Measurements from ENCODE around the gene HNRNPF.
"Not testable (repeated sequence)": the region's sequence is repeated elsewhere in the genome, so short reads cannot be mapped to it uniquely, and the experiment has no call there.

Gene HNRNPF, protein sequence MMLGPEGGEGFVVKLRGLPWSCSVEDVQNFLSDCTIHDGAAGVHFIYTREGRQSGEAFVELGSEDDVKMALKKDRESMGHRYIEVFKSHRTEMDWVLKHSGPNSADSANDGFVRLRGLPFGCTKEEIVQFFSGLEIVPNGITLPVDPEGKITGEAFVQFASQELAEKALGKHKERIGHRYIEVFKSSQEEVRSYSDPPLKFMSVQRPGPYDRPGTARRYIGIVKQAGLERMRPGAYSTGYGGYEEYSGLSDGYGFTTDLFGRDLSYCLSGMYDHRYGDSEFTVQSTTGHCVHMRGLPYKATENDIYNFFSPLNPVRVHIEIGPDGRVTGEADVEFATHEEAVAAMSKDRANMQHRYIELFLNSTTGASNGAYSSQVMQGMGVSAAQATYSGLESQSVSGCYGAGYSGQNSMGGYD

DNA sequence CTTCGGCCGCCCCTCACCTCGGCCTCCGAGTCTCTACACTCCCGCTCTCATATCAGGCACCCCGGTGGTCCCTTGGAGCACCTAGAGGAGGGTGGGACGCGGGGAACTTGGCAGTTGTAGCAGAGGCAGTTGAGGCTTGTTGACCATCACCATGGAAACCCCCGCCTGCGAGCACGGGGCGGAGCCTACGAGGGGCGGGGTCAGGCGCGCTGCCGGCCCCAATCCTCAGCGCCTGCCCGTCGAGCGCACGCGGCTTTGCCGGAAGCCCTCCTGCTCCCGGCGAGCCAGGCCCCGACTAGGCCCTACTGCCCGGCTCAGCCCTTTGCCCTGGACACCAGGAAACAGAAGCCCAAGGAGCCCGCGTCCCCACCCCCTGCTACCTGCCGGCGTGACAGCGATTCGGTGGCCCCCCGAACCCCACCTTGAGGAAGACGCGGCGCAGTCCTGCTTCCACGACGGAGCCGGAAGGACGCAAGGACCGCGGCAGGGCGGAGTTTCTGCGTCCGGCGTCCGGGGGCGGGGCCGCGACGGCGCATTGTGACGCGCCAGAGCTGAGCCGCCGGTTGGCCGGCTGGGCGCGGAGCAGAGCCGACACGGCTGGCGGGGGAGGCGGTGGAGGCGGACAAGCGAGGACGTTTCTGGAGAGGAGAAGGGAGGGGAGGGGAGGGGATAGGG, at the start of gene HNRNPF:
TSS of gene HNRNPF (minus strand) at position 477 of the 675 bp plus-strand sequence. CDS start 21,302 bp downstream, outside the sequence.
- peak; percentile 95 for DNase-seq

DNA sequence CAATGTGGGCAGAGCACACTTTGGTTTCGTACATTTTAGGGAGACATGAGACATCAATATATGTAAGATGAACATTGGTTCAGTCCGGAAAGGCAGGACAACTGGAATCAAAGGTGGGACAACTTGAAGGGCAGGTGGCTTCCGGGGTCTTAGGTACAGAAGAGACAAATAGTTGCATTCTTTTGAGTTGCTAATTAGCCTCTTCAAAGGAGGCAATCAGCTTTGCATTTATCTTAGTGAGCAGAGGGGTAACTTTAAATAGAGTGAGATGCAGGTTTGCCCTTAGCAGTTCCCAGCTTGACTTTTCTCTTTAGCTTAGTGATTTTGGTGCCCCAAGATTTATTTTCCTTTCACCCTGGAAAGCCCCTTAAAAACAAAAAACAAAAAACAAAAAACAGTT, 49.2 kb upstream of the HNRNPF start:
- DNase-seq = no peak

DNA sequence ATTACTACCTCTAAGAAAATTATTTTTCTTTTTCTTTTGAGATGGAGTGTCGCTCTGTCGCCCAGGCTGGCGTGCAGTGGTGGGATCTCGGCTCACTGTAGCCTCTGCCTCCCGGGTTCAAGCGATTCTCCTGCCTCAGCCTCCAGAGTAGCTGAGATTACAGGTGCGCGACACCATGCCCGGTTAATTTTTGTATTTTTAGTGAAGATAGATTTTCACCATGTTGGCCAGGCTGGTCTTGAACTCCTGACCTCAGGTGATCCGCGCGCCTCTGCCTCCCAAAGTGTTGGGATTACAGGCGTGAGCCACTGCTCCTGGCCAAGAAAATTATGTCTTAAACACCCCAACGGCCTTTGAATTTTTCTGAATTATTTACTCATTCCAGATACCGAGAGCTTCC, 47.6 kb upstream of the HNRNPF start:
- DNase-seq = not testable (repeated sequence)

DNA sequence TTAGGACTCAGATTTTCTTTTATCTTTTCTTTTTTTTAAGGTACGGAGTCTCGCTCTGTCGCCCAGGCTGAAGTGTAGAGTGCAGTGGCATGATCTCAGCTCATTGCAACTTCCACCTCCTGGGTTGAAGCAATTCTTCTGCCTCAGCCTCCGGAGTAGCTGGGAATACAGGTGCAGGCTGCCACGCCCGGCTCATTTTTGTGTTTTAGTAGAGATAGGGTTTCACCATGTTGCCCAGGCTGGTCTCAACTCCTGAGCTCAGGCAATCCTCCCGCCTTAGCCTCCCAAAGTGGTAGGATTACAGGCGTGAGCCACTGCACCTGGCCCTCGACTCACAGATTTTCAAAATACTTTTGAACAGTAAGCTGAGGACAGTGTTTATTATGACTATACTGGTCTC, 45.0 kb upstream of the HNRNPF start:
- not testable (repeated sequence) for DNase-seq

DNA sequence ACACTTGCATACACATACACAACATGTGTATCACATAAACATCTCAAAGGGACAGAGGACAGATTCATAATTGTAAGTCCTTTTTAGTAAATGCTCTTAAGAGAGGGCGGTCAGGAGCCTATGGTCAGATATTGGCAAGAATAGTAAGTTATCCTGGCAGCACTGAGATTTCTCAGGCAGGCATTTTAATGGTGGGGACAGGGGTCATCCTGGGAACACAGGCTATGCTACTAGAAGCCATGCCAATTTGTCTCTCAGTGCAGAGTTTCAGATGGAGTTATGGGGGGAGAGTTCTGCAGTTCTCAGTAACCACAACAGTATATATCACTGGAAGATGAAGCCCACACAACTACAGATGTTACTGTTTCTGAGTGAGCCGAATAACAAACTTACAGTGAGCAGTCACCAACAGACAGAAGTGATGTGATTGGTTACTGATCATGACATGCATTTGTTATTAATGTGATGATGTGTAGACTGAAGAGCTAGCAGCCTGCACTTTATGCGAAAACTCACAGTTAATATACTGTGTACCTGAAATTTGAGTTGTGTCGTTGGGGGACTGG, 44.4 kb upstream of the HNRNPF start:
- DNase-seq = peak; percentile 32

DNA sequence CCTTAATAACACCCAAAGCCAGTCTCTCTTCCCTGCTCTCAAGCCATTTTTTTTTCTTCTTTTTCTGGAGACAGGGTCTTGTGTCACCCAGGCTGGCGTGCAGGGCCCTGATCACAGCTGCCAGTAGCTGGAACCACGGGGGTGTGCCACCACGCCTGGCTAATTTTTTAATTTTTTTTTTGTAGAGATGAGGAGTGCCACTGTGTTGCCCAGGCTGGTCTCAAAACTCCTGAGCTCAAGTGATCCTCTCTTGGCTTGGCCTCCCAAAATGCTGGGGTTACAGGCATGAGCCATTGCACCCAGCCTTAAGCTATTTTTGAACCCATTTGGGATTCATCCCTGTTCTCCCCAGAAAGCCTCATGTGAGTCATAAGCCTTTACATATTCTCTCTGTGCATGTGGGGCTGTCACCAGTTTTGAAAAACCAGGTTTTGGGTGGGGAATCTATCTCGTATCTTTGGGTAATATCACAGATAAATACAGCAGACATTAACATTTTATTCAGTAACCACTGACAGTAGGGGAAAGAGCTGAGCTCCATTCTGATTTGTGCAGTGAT, 43.4 kb upstream of the HNRNPF start:
- no peak for DNase-seq

DNA sequence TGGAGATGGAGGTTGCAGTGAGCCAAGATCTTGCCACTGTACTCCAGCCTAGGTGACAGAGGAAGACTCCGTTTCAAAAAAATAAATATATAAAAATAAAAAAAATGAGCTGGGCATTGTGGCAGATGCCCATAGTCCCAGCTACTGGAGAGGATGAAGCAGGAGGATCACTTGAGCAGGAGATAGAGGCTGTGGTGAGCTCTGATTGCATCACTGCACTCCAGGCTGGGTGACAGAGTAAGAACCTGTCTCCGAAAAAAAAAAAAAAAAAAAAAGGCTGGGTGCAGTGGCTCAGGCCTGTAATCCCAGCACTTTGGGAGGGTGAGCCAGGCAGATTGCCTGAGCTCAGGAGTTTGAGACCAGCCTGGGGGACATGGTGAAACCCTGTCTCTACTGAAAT, 39.8 kb upstream of the HNRNPF start:
- no peak for DNase-seq

DNA sequence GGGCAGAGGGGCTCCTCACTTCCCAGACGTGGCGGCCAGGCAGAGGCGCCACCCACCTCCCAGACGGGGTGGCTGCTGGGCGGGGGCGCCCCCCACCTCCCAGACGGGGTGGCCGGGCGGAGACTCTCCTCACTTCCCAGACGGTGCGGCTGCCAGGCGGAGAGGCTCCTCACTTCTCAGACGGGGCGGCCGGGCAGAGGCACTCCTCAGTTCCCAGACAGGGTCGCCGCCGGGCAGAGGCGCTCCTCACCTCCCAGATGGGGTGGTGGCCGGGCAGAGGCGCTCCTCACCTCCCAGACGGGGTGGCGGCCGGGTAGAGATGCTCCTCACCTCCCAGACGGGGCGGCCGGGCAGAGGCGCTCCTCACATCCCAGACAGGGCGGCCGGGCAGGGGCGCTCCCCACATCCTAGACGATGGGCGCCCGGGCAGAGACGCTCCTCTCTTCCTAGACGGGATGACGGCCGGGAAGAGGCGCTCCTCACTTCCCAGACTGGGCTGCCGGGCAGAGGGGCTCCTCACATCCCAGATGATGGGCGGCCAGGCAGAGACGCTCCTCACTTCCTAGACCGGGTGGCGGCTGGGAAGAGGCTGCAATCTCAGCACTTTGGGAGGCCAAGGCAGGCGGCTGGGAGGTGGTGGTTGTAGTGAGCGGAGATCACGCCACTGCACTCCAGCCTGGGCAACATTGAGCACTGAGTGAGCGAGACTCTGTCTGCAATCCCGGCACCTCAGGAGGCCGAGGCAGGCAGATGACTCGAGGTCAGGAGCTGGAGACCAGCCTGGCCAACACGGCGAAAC, 37.4 kb upstream of the HNRNPF start:
- not testable (repeated sequence) for DNase-seq

DNA sequence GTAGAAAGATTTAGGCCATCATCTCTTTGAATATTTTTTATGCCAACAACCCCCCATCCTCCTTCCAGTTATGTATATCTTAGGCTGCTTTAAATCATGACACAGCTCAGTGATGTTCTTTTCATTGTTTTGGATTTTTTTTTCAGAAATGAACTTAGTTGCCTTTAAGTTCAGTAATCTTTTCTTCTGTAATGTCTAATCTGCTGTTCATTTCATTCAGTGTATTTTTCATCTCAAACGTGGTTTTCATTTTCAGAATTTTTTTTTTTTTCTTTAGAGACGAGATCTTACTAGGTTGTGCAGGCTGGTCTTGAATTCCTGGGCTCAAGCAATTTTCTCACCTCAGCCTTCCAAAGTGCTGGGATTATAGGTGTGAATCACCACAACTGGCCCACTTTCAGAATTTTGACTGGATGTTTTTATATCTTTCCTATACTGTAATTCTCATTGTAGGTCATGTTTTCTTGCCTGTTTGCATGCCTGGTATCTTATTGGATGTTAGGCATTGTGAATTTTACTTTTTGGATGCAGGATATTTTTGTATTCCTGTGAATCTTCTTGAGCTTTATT, 36.0 kb upstream of the HNRNPF start:
- DNase-seq = no peak

DNA sequence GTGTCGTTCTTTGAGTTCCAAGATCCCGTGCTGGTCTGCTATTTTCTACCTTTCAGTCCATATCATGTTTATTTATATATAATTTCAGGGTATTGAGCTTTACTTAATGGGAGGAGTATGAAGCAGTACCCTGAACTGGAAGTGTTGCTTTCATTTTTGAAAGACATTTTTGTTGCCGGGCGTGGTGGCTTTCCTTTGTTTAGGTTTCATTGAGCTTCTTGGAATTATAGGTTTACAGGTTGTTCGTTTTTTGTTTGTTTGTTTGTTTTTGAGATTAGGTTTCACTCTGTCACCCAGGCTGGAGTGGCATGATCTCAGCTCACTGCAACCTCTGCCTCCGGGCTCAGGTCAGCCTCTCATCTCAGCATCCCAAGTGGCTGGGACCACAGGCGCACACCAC, 35.3 kb upstream of the HNRNPF start:
- DNase-seq = no peak

DNA sequence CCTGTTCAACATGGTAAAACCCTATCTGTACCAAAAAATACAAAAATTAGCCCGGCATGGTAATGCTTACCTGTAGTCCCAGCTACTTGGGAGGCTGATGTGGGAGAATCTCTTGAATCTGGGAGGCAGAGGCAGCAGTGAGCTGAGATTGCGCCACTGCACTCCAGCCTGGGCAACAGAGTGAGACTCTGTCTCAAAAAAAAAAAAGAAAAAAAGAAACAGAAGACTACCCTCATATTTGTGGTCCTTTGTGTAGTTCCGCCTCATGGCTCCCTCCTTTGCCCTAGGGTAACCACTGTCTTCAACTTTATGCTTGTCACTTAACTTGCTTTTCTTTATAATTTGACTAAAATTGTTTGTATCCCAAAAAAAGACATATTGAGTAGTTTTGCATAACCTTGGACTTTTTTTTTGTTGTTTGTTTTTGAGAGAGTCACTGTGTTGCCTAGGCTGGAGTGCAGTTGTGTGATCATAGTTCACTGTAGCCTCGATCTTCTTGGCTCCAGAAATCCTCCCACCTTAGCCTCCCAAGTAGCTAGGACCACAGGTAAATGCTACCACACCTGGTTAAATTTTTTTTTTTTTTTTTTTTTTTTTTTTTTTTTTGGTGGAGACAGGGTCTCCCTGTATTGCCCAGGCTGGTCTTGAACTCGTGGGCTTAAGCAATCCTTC, 31.6 kb upstream of the HNRNPF start:
- no peak for DNase-seq

DNA sequence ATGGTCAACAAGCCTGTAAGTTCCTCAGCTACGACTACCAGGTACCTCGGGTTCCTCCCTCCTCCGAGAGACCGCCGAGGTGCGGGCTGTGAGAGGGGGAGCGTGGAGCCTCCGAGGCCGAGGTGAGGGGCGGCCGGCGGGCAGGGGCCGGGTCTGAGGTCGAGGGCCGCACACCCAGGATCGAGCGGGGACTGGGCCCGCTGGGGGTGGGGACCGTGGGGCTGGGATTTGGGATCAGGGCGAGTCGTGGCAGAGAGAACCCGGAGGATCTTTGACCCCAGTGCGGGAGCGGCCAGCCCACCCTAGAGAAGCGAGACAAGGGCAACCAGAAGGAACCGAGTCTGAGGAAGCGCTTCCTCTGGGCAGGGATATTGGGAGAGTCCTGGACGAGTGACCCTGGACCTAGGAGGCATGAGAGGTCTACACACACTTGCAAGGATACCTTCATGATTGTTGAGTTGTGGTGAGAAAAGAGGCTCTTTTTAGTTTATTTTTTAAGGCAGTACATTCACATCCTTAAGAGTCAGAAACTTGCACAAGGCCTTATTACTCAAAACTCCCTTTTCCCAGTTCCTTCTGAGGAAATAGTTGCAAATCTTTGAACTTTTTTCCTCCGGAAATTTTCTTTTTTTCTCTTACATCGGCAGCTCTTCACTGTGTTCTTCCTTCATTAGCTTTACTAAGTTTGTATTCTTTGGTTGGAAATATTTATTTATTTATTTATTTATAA, 28.3 kb upstream of the HNRNPF start:
- no peak for DNase-seq

DNA sequence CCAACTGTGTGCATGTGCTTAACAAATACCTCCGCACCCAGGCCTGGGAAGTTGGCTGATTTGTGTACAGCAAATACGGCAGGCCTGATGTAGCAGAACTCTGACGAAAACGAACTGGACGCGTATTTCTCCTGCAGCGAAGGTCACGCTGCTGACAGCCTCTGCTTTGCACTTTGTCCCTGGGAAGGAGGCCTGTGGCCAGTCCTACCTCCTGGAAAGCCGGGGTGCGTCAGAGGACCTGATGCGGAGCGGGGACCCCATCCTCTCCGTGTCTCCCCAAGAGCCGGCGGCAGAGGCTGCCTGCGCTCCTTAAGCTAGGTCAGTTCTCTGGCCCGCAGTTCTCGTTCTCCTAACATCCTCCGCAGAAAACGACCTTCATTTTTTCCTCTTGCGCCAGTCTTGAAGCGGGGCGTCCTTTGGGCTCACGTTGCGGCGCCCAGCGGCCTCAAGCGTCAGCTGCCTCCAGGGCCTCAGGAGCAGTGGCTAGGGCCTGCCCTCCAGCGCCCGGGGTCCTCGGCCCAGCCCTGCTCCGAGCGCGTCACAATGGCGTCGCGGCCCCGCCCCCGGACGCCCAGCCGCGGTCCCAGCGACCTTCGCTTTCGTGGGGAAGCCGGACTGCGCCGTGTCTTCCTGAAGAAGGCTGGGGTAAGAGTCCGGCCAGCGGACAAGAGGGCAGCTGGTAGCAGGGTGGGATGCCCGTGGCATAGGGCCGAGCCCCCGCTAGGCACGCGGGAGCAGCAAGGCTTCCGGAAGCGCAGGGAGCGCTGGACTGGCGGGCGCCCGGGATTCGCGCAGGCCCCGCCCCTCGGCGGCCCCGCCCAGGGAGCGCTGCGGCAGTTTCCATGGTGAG, 27.5 kb upstream of the HNRNPF start, which contains the start of gene ZNF487:
TSS of gene ZNF487 (plus strand) at position 821 of the 850 bp plus-strand sequence. CDS start 38,703 bp downstream, outside the sequence.
- peak; percentile 92 for DNase-seq

DNA sequence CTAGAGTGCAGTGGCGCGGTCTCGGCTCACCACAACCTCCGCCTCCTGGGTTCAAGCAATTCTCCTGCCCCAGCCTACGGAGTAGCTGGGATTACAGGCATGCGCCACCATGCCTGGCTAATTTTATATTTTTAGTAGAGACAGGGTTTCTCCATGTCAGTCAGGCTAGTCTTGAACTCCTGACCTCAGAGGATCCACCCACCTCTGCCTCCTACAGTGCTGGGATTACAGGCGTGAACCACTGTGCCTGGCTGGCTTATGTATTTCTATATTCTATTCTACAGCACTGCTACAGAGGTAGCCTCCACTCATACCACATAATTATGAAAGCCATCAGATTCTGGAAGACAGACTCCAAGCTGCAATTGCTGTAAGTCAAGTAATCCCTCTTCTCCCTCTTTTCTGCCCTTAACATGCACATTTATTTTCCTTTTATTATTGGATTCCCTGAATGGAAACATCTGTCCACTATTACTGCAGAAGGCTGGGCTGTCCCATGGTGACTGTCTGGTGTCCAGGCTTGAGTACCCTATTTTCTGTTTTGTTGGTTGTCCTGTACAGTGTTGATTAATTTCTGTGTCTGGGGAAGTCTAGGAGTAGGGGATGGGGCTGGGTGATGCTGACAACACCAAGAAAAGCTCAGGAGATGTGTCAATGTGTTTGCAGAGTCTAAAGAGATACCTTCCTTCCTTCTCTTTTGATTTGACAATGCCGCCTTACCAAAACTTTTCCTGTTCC, 22.1 kb upstream of the HNRNPF start:
- DNase-seq = no peak

DNA sequence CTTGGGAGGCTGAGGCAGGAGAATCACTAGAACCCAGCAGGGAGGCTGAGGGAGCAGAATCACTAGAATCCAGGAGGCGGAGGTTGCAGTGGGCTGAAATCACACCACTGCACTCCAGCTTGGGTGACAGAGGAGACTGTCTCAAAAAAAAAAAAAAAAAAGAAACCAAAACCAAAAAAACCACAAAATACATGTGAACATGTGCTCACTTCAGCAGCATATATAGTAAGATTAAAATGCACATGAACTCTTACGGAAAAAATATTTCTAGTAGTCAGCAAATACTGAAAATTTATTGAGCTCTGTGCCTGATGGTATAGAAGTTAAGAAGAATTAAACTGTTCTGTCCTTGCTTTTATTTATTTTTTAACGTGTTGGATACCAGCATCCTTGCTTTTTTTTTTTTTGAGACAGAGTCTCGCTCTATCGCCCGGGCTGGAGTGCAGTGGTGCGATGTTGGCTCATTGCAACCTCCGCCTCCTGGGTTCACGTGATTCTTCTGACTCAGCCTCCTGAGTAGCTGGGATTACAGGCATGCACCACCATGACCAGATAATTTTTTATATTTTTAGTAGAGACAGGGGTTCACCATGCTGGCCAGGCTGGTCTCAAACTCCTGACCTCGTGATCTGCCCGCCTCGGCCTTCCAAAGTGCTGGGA, 18.3 kb upstream of the HNRNPF start:
- peak; percentile 41 for DNase-seq

DNA sequence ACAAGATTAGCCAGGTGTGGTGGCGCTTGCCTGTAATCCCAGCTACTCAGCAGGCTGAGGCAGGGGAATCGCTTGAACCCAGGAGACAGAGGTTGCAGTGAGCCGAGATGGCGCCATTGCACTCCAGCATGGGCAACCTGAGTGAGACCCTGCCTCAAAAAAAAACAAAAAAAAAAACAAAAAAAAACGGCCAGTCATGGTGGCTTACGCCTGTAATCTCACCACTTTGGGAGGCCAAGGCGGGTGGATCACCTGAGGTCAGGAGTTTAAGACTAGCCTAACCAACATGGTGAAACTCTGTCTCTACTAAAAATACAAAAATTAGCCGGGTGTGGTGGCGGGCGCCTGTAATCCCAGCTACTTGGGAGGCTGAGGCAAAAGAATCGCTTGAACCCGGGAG, 17.5 kb upstream of the HNRNPF start:
- not testable (repeated sequence) for DNase-seq

DNA sequence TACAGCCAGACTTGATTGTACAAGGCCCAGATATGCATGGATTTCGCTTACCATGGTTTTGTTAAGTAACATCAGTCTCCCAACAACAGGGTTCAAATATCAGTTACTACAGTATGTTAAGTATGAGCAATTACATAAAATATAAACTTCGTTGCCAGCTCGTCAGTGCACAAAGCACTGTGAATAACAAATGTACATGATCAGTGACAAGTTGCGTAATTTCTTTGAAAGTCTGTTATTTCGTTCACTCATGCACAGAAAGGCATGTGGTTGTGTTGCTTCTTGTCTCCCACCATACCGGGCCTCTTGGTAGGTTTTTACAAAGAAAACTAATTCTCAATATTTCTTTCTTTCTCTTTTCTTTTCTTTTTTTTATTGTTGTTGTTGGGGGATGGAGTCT, 15.4 kb upstream of the HNRNPF start:
- no peak for DNase-seq

DNA sequence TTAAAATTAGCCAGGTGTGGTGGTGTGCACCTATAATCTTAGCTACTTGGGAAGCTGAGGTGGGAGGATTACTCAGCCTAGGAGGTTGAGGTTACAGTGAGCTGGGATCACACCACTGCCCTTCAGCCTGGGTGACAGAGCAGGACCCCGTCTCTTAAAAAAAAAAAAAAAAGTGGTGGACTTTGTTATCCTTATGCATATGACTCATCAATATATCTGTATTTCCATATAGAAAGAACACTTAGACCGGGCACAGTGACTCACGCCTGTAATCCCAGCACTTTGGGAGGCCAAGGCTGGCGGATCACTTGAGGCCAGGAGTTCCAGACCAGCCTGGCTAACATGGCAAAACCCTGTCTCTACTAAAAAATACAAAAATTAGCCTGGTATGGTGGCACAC, 13.0 kb upstream of the HNRNPF start:
- not testable (repeated sequence) for DNase-seq

DNA sequence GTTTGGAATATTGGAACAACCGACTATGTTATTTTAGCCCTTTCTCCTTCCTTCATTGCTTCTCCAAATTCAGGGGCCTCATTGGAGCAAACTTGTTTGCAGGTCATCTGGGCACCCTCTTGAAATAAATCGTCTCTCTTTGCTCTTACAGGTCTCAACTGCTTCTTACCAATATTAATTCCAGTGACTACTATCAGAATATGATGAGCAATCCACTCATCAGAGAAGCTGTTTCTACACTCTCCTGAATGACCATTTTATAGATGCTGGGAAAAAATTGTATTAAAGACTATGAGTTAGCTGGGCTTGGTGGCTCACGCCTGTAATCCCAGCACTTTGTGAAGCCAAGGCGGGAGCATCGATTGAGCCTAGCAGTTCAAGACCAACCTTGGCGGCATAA, 12.5 kb upstream of the HNRNPF start:
- no peak for DNase-seq

Measured in CD4-positive, alpha-beta T cell treated with Interleukin-4 for 4 hours (primary cell).